GM12878 (cell line): ENCODE results near the gene ASAP3. TPM values are rescaled to one million over a fixed set of nuclear protein-coding genes. Genes with fewer than 3 reads are reported as not detected.

Experiments
- ATAC-seq: fragments of 200-7000 bp; cut with Tn5 transposase; 3 replicates; pipeline ENCODE4 v1.9.1; 2020; ENCODE audit warnings: mild to moderate bottlenecking, moderate library complexity
- BruUV-seq: library from RNA; stranded (reverse); fragments of 400-500 nt; replicated peaks from 2 replicates; lab custom pipeline; 2021; lab: Mats Ljungman, UMichigan
- CTCF ChIA-PET: fragments of 300-600 bp; sonication (Branson Sonifier 250); formaldehyde crosslinking; extraction: SDS; loops from one replicate; lab custom pipeline; 2021; ENCODE audit warnings: inconsistent platforms; lab: Yijun Ruan, JAX
- POLR2A ChIA-PET: fragments of 350-600 bp; formaldehyde crosslinking; extraction: SDS; loops from one replicate; lab custom pipeline; 2021; ENCODE audit warnings: inconsistent platforms; lab: Charles Lee
- RAD21 ChIA-PET: fragments of 300-600 bp; sonication (Branson Sonifier 250); formaldehyde crosslinking; loops from one replicate; lab custom pipeline; 2023; ENCODE audit warnings: antibody characterized with exemption; ENCODE audit not compliant: unreplicated experiment; lab: Charles Lee
- SMC1A ChIA-PET: fragments of 300-600 bp; sonication (Branson Sonifier 250); formaldehyde crosslinking; loops from one replicate; lab custom pipeline; 2023; ENCODE audit not compliant: unreplicated experiment, uncharacterized antibody; lab: Charles Lee
- DNase-seq: peaks from one replicate; pipeline ENCODE4 v3.0.0-alpha.2; 2011; ENCODE audit warnings: low read depth, low spot score
- FAIRE-seq: peaks from 3 replicates; lab custom pipeline; 2011; peaks lifted over from hg19 to GRCh38; lab: Jason Lieb, UNC
- H2AFZ ChIP-seq: 2 replicates; pipeline ENCODE4 v1.6.0; 2011; ENCODE audit warnings: low read depth, low read length, control low read depth; ENCODE audit not compliant: control insufficient read depth
- H3K27ac ChIP-seq: 2 replicates; pipeline ENCODE4 v1.5.1; 2011; ENCODE audit warnings: control low read depth; ENCODE audit not compliant: control insufficient read depth, insufficient read depth
- H3K27me3 ChIP-seq, 2 experiments: replicated peaks in 1 of 2; 2 replicates each; pipeline versions ENCODE4 v1.6.0 to v1.6.1; 2011; ENCODE audit warnings: low read length in 1 of 2; ENCODE audit not compliant: control insufficient read depth in 2 of 2, insufficient read depth in 2 of 2
- H3K36me3 ChIP-seq, 2 experiments: 2 replicates each; pipeline ENCODE4 v1.5.1; 2011; ENCODE audit warnings: low read length in 1 of 2; ENCODE audit not compliant: control insufficient read depth in 2 of 2, insufficient read depth in 2 of 2
- H3K4me1 ChIP-seq: 2 replicates; pipeline ENCODE4 v1.6.1; 2011; ENCODE audit warnings: mild to moderate bottlenecking, low read length, moderate library complexity, mixed read lengths; ENCODE audit not compliant: control insufficient read depth, insufficient read depth
- H3K4me2 ChIP-seq: 2 replicates; pipeline ENCODE4 v1.6.0; 2011; ENCODE audit warnings: control low read depth; ENCODE audit not compliant: control insufficient read depth, insufficient read depth
- H3K4me3 ChIP-seq: fragments of 200-600 bp; sonication (generic); 2 replicates; pipeline ENCODE4 v1.5.1; 2016
- H3K79me2 ChIP-seq: 2 replicates; pipeline ENCODE4 v1.6.0; 2011; ENCODE audit warnings: low read length; ENCODE audit not compliant: control insufficient read depth, insufficient read depth
- H3K9ac ChIP-seq: 2 replicates; pipeline ENCODE4 v1.8.0; 2011; ENCODE audit warnings: low read length, control low read depth, mixed read lengths; ENCODE audit not compliant: control insufficient read depth, insufficient read depth
- H3K9me3 ChIP-seq: replicated peaks from 3 replicates; pipeline ENCODE4 v1.5.1; 2011; ENCODE audit warnings: mild to moderate bottlenecking, low read length; ENCODE audit not compliant: control insufficient read depth, insufficient read depth
- H4K20me1 ChIP-seq: 2 replicates; pipeline ENCODE4 v1.6.0; 2011; ENCODE audit not compliant: control insufficient read depth, insufficient read depth
- EP300 ChIP-seq, 2 experiments: fragments of 150-350 bp in 1 of 2; IDR thresholded peaks; 2 replicates each; pipeline ENCODE4 v1.6.1; 2011 to 2012; ENCODE audit warnings: low read depth in 2 of 2, low read length in 2 of 2, borderline replicate concordance in 1 of 2, improper control_type of control experiment in 1 of 2, inconsistent platforms in 1 of 2; ENCODE audit not compliant: control insufficient read depth in 1 of 2
- GATAD2B ChIP-seq: fragments of 450-650 bp; conservative IDR thresholded peaks from 2 replicates; pipeline ENCODE4 v1.6.1; 2017; ENCODE audit warnings: low read depth, mild to moderate bottlenecking, moderate library complexity
- PRDM15 ChIP-seq: fragments of 450-650 bp; formaldehyde crosslinking; IDR thresholded peaks from 2 replicates; pipeline ENCODE4 v1.4.0; 2020; ENCODE audit warnings: mild to moderate bottlenecking, moderate library complexity
- SMARCA5 ChIP-seq: fragments of 450-650 bp; IDR thresholded peaks from 2 replicates; pipeline ENCODE4 v1.6.1; 2017; ENCODE audit warnings: mild to moderate bottlenecking
- YBX1 ChIP-seq: fragments of 450-650 bp; IDR thresholded peaks from 2 replicates; pipeline ENCODE4 v1.6.1; 2016; ENCODE audit warnings: antibody characterized with exemption
- ZNF384 ChIP-seq: IDR thresholded peaks from 2 replicates; pipeline ENCODE4 v1.6.1; 2012; ENCODE audit warnings: low read depth, mild to moderate bottlenecking, low read length, improper control_type of control experiment, borderline replicate concordance
- WGBS: methylation state at CpG from one replicate; pipeline ENCODE4 v1.1.6; 2016; ENCODE audit warnings: low lambda C conversion rate; ENCODE audit not compliant: insufficient replicate concordance, insufficient coverage; ENCODE audit errors: missing lambda C conversion rate; 5-methylcytosine and 5-hydroxymethylcytosine counted together
- in situ Hi-C: fragments of 300-500 bp; cut with MboI; formaldehyde crosslinking; loops from 9 replicates; pipeline ENCODE4 v1.14.3; 2018; ENCODE audit warnings: mixed read lengths
- intact Hi-C: fragments of 100-400 bp; cut with micrococcal nuclease; formaldehyde crosslinking; loops from one replicate; pipeline ENCODE4 v1.14.2; 2022; ENCODE audit not compliant: unreplicated experiment
- polyA plus RNA-seq, 11 experiments: library from polyadenylated mRNA; depleted of rRNA in 4 of 11; unstranded in 6 of 11; stranded (reverse) in 5 of 11; fragments of >200 nt; fragmentation: Nextera tagmentation in 4 of 11; fragmentation: Illumina TruSeq in 1 of 11; extraction: Ambion mirVana in 4 of 11; extraction: Trizol in 1 of 11; gene quantifications; 1 replicate in 1 of 11; 2 replicates in 10 of 11; pipeline versions ENCODE4 v1.2.1 to v1.2.3, GENCODE V29; 2011 to 2016; ENCODE audit warnings: inconsistent platforms in 2 of 11, missing spikeins in 2 of 11, low read depth in 1 of 11
- total RNA-seq, 4 experiments: library from RNA; depleted of rRNA in 3 of 4; stranded (reverse); fragments of >200 nt in 3 of 4; fragmentation: Illumina TruSeq in 1 of 4; extraction: Trizol in 1 of 4; gene quantifications; 2 replicates each; pipeline versions ENCODE4 v1.2.1 to v1.2.3, GENCODE V29; 2013 to 2021
- TF ChIP-seq, protein P1 (sequence below): IDR thresholded peaks from 2 replicates; pipeline ENCODE4 v1.6.1; 2012; ENCODE audit warnings: low read depth, low read length, improper control_type of control experiment

ASAP3 gene
- total and polyA plus RNA-seq, 10 of the 15 experiments (the other 5 are each of a cell fraction or from before 2014, with no cell fraction given): 0.04 to 0.92 (median 0.34) TPM; not detected in 1

GRCh38 chr1:23459338-23459757 is 24.6 kb downstream of the ASAP3 start:
- TF ChIP-seq PRDM15 (CRISPR knock-in tag) (no peak), ZNF384 (no peak), SMARCA5 (no peak), GATAD2B (no peak), EP300 (IDR thresholded peaks at IDR 0.05; ENCODE audit: borderline replicate concordance in 1 of 2, control insufficient read depth in 1 of 2, low read depth in 2 of 2, low read length in 2 of 2) (no peak), YBX1 (no peak)
- TF ChIP-seq, protein P1, sequence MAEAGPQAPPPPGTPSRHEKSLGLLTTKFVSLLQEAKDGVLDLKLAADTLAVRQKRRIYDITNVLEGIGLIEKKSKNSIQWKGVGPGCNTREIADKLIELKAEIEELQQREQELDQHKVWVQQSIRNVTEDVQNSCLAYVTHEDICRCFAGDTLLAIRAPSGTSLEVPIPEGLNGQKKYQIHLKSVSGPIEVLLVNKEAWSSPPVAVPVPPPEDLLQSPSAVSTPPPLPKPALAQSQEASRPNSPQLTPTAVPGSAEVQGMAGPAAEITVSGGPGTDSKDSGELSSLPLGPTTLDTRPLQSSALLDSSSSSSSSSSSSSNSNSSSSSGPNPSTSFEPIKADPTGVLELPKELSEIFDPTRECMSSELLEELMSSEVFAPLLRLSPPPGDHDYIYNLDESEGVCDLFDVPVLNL: no peak
- ATAC-seq (no peak), DNase-seq (no peak), FAIRE-seq (no peak)
- no peak overlapping the region for H3K4me3 ChIP-seq
- H3K4me1 ChIP-seq: no peaks in the 10 kb centered on the region
- no peaks in the 10 kb centered on the region for H3K36me3 ChIP-seq
- H3K4me2 ChIP-seq: no peak overlapping the region
- H4K20me1 ChIP-seq: no peaks in the 10 kb centered on the region
- peaks cover 2% of the 10 kb centered on the region in 2 experiments; a peak in 2 of 4 replicates for H3K27me3 ChIP-seq
- H3K27ac ChIP-seq: no peak overlapping the region
- no peak overlapping the region for H2AFZ ChIP-seq
- no TSS peak for BruUV-seq
- ChIA-PET CTCF (interaction anchor here (0.6 to 0.7 kb wide), 2 partner anchors 1278 to 1604 kb away, joined by 3 read pairs; no protein-coding TSS in a partner anchor), SMC1A (no interaction called here), POLR2A (no interaction called here), RAD21 (interaction anchor here (0.6 kb wide), 1 partner anchor 19 kb away, joined by 4 read pairs; no protein-coding TSS in a partner anchor)
- H3K79me2 ChIP-seq: no peaks in the 10 kb centered on the region
- no peaks in the 10 kb centered on the region for H3K9me3 ChIP-seq
- whole genome bisulfite sequencing: 0% methylated on average over 2 of the region's 2 CpGs
- no peak overlapping the region for H3K9ac ChIP-seq
- intact Hi-C loops (no loop called here), in situ Hi-C loops (no loop called here)
